Measurements from ENCODE around the gene SPRYD4.

- TF ChIP-seq ZNF274 (IDR thresholded peaks at IDR 0.05; ENCODE audit: low read depth, low read length) (no peak), SUZ12 (IDR thresholded peaks at IDR 0.05; ENCODE audit: extremely low read depth, insufficient read depth, insufficient read length) (no peak)
These were observed 9.3 kb downstream of the SPRYD4 start for GRCh38 chr12:56477521-56478225.

All from NT2/D1 (cell line).